HG02678 (cell line): ENCODE results near the gene QARS1.

Experiments
- ATAC-seq: cut with Tn5 transposase; IDR thresholded peaks from one replicate; pipeline ENCODE4 v1.9.1; 2021; ENCODE audit warnings: mild to moderate bottlenecking, moderate library complexity; ENCODE audit not compliant: unreplicated experiment

The QARS1 gene

GRCh38 chr3:49120438-49121131, 16.0 kb upstream of the QARS1 start, which contains the start of gene USP19:
Gene USP19 (minus strand): TSS chr3:49120823. CDS start chr3:49119145, 1,678 bp downstream.
- ATAC-seq: peak; percentile 85

DNA sequence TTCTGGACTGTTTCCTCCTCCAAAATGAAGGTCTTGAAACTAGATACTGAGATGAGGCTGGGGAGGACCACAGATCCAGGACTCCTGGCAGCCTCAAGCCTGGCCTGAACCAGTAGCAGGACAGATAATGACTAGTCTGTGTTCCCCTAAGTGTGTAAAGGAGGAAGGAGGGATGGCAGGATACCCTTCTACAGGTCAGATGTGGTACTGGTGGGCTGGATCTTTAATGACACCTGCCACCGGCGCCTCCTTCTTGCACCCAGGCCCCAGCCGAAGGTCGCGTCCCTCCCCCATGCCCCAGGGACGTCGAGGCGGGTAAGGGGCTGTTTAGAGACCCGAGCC, 15.5 kb upstream of the QARS1 start:
- ATAC-seq: no peak

DNA sequence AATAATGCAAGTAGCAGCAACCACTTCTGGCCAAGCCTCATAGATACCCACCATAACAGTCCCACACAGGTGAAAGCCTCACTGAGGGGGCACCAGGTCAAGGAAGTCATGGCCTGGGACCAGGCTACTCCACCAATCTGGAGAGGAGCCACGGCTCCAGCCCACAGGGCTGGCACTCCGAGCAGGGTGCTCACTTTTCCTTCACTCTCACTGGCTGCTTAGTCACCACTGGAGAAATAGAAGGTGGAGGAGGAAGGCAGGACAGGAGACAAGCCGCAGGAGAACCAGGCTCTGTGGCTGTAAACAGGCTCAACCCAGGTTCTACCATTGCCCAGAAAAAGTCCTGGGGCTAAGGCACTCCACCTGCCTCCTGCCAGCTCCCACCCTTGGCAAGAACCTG, 14.9 kb upstream of the QARS1 start:
- ATAC-seq: no peak

- ATAC-seq: no peak
Observed at GRCh38 chr3:49119036-49119435, 14.5 kb upstream of the QARS1 start.

DNA sequence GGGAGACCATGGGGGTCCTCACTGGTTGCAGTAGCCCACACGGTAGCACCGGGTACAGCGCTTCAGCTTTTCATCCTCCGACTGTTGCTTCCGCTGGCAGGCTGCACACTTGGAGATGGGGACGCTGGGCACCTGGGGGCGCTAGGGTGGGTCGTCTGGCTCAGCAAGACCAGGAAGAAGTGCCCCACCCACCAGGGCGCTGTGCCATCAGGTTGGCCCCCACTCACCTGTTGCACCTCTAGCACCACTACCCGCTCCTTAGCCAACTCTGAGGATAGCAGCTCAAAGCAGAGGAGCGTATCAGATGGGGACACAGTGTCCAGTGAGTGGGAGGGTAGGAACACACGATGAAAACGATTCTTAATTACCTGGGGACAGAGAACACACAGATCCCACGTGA, 7.7 kb upstream of the QARS1 start:
- no peak for ATAC-seq

DNA sequence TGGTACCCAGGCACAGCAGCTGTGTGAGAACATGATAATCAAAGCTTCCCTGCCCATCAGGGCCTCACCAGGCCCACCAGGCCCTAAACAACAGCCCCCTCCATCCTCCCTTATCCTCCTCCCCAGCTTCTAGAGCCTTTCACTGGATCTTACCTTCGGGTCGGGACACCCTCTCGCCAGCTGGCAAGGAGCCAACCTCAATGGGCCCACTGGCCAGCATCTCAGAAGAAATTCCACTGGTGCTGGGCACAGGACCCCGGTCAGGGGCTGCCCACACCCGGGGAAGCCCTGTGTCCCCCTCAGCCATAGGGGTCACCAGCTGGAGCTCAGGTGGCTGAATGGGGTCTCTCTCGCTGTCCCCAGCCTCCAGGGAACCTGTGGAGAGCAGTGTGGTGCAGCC, 6.8 kb upstream of the QARS1 start:
- no peak for ATAC-seq

- no peak for ATAC-seq
Observed at GRCh38 chr3:49110780-49111179, 6.2 kb upstream of the QARS1 start.

- no peak for ATAC-seq
Observed at GRCh38 chr3:49108346-49108745, 3.8 kb upstream of the QARS1 start.

DNA sequence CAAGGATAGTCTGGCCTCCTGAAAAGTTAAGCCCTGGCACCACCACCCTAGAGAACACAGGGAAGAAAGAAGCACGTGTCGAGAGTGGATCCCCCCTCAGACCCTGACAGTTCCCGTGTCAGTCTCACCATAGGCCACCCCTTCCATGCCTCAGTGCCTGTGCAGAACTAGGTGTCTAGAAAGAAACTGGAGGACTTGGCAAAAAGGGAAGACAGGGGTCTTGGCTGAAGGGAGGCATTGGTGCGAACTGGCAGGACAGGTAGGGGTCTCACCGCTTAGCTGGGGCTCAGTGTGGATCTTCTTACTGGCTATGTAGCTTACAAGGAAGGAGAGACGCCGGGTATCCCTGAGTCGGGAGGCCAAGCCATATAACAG, 518 bp downstream of the QARS1 start:
- no peak for ATAC-seq

DNA sequence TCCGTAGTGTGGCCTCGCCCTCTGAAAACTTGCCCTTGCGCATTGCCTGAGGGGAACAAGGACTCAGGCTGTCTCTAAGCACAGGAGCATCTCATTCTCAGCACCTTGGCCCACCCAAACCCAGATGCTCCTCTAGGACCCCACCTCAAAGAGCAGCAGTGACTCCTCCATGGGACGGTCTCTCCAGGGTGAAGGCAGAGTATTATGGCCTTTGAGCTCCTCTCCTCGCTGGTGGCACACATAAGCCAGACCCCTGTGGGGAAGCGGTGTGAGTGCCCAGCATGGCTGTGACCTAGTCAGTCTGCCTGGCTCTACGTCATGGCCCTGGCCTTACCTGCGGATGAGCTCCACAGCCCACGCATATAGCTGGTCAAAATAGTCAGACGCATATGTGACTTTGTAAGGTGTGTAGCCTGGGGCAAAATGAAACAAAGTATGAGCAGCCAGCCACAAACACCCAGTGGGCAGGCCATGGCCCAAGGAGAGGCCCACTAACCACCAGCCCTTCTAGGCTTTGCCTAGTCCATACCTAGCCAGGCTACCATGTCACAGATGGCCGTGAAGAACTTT, 4.4 kb downstream of the QARS1 start:
- no peak for ATAC-seq

DNA sequence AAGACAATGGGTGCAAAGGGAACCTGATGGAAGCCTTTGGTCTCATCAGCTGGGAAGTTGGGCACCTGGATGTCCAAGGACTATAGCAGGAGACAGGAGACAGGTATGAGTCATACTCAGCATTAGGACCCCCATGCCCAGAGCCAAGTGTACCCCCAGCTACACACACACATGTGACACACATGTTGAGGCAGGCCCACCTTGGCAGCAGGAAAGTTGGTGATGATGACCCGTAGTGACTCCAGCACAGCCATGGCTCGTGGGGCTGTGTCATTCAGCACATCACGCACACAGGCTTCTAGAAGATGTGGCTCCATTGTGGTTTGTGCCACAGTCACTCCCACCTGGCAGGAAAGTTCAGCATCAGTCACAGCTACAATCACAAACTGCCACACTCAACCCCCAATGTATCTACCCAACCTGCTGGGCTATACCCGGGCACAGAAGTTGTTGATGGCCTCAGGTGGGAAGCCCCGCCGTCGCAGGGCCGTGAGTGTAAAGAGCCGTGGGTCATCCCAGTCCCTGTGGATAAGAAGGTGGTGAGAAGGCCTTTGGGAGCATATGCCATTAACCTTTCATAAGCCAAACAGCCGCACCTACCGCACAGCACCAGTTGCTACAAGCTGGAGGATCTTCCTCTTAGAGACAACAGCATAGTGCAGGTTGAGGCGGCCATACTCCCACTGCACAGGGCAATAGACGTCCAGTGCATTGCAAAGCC, 5.5 kb downstream of the QARS1 start:
- no peak for ATAC-seq

DNA sequence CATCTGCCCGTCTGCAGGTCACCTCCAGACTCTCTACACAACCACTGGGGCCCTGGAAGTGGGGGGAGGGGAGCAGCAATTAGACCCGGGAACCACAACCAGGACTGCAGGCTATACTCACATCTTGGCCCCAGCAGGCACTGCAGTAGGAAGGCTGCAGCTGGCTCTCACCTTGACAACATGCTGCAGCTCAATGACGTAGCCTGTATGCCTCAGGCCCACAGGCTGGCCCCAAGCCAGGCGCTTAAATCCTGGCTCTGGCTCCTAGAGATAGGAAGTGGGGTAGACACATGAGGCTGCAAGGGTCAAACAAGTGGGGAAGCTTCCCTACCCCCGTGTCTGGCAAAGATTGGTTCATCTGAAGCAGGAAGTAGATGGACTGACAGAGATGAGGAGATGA, 6.1 kb downstream of the QARS1 start:
- no peak for ATAC-seq

DNA sequence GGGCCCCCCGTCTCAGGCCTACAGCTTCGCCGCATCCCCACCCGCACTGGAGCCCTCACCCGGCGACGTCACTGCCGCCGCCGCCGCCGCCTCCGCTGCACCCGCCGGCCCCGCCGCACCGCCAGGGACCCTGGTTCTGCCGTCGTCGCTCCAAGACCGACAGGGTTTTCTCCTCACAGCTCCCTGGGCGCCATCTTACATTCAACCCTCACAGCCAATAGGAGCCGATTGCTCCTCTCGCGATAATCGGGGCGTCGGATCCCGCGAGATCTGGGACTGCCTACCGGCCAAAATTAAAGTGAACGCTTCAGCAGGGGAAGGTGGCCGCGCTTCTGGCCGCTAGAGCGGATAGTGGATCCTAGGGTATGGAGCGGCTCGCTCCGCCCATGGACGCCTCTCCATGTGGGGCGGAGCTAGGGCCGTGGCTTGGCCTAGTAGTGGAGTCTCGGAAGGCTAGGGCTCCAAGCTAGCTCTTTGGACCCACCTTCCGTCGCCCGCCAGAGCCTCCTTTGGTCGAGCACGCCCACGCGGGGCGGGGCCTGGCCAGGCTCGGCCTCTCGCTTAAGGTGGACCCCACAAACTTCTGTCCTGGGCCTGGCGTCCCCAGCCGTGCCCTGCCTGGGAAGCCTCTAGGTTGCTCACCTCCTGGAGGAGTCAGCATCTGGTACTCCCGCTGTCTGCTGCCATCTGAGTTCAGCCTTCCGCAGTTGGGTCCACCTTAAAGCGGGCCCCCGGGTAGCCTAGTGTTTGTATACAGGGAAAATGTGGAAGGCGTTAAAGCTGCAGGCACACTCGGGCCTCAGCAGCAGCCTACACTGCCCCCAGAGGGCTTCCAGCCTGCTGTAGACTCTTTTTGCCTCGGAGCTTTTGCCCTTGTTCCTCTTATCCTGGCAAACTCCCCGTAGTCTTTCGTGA, 10.4 kb downstream of the QARS1 start, which contains the start of gene QRICH1:
Gene QRICH1, minus strand, starts transcription at position 219 of the 915 bp plus-strand sequence. CDS start 17,054 bp downstream, outside the sequence.
- peak; percentile 75 for ATAC-seq

DNA sequence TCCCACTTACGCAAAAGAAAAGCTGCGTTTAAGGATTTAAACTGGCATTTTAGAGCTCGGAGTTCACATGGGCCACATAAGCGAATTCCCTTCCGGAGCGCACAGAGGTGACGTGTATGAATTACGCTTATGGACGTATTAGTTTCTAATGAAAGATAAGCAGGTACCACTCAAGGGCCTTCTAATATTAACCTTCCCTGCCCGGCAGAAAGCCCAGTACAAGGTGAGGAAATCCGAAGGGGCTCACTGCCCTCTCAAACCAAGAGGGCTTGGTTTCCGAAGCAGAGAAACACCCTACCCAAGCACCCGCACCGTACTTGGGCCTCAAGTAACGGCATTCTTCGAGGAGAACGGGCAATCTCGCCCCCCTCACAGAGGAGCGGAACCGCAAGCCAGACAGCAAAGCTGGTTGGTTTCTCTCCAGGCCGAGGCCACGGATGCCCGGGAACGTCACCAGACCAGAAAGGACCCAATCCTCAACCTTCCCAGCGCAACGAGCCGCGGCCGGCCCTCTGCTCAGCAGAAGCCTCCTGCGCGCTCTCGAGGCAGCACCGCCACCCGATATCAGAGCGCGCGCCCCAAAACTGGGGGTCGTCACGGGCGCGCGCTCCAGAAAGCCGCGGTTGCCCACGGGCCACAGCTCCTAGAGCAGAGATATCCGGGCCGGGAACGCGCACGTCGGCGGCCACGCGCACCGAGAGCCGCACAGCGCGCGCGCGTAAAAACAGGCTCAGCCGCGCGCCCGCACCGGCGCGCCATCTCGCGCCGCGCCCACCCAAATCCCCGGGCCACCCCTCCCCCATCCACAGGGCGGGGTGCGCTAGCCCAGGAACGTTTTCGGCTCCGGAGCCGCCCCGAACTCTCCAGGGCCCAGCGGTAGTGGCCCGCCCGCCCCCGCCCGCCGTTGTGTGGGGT, 11.4 kb downstream of the QARS1 start:
- ATAC-seq: peak; percentile 37

GRCh38 chr3:49081429-49081828, 23.1 kb downstream of the QARS1 start:
- no peak for ATAC-seq

DNA sequence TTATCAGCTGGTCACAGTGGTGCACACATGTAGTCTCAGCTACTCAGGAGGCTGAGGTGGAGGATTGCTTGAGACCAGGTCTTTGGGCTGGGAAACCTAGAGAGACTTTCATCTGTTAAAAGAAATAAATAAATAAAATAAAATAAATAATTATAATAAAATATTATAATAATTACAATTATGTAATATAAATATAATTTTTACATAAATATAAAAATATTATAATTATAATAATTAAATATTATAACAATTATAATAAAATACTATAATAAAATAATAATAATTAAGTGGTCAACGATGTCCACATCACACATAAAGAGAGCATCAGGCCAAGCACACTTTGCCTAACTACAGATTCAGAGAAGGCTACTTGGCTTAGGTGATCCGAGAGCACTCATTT, 25.3 kb downstream of the QARS1 start:
- ATAC-seq: no peak

DNA sequence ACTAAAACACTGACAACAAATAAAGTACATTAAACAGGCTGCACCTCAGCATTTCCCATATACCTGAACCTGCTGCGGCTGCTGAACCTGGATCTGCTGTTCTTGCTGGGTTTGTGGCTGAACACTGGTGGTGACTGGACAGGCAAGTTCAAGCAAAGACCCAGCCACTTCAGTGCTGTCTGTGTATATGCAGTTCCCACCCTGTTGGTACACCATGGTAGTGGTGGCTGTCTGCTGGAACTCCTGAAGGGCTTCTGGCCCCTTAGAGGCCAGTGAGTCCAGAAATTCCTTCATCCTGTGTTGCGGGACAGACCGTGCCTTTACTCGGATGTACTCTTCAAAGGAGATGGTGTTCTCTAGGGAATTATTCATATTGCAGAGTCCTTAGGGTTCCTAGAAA, 27.9 kb downstream of the QARS1 start:
- no peak for ATAC-seq

- no peak for ATAC-seq
Observed at GRCh38 chr3:49076116-49076515, 28.4 kb downstream of the QARS1 start.

- no peak for ATAC-seq
Observed at GRCh38 chr3:49058011-49058410, 46.5 kb downstream of the QARS1 start.

- no peak for ATAC-seq
Observed at GRCh38 chr3:49057268-49057667, 47.3 kb downstream of the QARS1 start.
